Measurements from ENCODE around the gene RSPH6A. TPM values are rescaled to one million over a fixed set of nuclear protein-coding genes. Genes with fewer than 3 reads are reported as not detected.

Gene RSPH6A
- total RNA-seq, 4 donors from 2014 or later = 1.1 TPM; not detected in 3

DNA sequence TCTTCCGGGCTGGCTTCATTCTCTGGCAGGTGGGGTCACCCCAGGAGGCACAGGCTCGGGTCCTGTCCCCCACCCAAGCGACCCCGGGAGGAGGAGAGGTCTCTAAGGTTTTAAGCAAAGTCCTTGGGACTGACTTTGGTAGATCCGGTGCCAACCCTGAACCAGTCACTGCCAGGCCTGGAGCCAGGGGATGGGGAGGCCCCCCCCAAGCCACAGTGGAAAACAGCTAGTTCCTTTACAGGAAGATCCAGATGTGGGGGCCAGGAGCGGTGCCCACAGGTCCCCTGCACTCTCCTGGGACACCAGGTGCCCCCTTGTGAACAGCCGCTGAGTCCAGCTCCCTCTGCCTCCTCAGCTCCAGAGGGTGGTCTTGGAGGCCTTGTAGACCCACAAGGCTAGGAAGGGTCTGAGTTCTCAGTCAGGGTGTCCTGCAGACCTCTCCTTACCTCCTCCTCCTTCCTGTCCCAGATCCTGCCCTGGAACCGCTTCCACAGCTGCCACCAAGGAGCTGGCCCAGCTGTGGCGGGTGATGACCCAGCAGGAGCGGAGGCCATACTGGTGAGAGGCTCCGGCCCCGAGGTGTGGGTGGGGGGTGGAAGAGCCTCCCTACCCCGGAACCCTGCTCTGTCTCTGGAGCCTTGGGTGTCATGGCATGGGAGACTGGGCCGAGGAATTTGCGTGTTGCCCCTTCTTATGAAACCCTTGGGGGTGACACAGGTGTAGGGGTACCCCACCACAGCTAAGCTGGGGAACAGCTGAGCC is 52.1 kb downstream of the RSPH6A start:
- Histone ChIP-seq H3K36me3 (no peaks in the 10 kb centered on the region), H3K4me3 (no peak overlapping the region), H3K4me1 (peaks cover 15 to 42% (median 28%) of the 10 kb centered on the region in 4 donors), H3K9me3 (no peaks in the 10 kb centered on the region), H3K27ac (peak overlapping the region in 1 of 4 donors; percentile 98), H3K27me3 (no peaks in the 10 kb centered on the region)
- TF ChIP-seq, protein P1, sequence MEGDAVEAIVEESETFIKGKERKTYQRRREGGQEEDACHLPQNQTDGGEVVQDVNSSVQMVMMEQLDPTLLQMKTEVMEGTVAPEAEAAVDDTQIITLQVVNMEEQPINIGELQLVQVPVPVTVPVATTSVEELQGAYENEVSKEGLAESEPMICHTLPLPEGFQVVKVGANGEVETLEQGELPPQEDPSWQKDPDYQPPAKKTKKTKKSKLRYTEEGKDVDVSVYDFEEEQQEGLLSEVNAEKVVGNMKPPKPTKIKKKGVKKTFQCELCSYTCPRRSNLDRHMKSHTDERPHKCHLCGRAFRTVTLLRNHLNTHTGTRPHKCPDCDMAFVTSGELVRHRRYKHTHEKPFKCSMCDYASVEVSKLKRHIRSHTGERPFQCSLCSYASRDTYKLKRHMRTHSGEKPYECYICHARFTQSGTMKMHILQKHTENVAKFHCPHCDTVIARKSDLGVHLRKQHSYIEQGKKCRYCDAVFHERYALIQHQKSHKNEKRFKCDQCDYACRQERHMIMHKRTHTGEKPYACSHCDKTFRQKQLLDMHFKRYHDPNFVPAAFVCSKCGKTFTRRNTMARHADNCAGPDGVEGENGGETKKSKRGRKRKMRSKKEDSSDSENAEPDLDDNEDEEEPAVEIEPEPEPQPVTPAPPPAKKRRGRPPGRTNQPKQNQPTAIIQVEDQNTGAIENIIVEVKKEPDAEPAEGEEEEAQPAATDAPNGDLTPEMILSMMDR (IDR thresholded peaks at IDR 0.05) = no peak
- TF ChIP-seq EP300 (IDR thresholded peaks at IDR 0.05; ENCODE audit: low read depth) = no peak
- no peak for TF ChIP-seq POLR2A (IDR thresholded peaks at IDR 0.05)
- no peak for TF ChIP-seq POLR2AphosphoS5 (IDR thresholded peaks at IDR 0.05)
- in situ Hi-C loops (cut with MboI; ENCODE audit: low pct_ligation_motif_present in 1 of 4, low pct_unique_long_range_greater_than_20kb in 1 of 4, low sequenced_read_pairs in 3 of 4) = no loop called here
- DNase-seq = no peak
- intact Hi-C loops (cut with DNase I; ENCODE audit: low total_unique reads) = loop anchor here (10.0 kb wide), 1 partner anchor 48 kb away; no protein-coding TSS in a partner anchor
- WGBS, 2 donors (ENCODE audit: low coverage in 1 of 2) = 82% methylated on average over 15 of the region's 15 CpGs; no CpG with 5 or more reads in 1 of the 2 donors

DNA sequence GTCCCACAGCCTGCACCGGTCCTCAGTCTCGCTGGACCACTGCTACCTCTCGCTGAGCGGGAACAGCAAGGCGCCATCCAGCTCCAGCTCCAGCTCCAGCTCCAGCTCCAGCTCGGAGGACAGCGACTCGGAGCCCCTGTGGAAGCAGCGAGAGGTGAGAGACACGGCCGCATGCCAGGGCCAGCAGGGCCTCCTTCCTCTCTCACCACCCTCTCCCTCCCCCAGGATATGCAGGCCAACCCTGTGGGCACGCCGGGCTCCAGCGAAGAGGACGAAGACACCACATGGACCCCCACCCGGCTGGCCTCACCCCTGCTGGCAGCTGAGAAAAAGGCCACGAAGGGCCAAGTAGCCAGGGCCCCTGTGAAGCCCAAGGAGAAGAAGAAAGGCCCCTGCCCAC is 53.4 kb downstream of the RSPH6A start:
- H3K36me3 ChIP-seq = no peaks in the 10 kb centered on the region
- peaks cover 10 to 32% (median 25%) of the 10 kb centered on the region in 4 donors for H3K4me1 ChIP-seq
- H3K9me3 ChIP-seq = no peaks in the 10 kb centered on the region
- TF ChIP-seq POLR2AphosphoS5 (IDR thresholded peaks at IDR 0.05) = no peak
- TF ChIP-seq EP300 (IDR thresholded peaks at IDR 0.05; ENCODE audit: low read depth) = no peak
- TF ChIP-seq POLR2A (IDR thresholded peaks at IDR 0.05) = no peak
- TF ChIP-seq, protein P1 (IDR thresholded peaks at IDR 0.05) = no peak
- H3K4me3 ChIP-seq = no peak overlapping the region
- 83% methylated on average over 17 of the region's 17 CpGs; no CpG with 5 or more reads in 1 of the 2 donors for WGBS, 2 donors (ENCODE audit: low coverage in 1 of 2)
- DNase-seq = no peak
- in situ Hi-C loops (cut with MboI; ENCODE audit: low pct_ligation_motif_present in 1 of 4, low pct_unique_long_range_greater_than_20kb in 1 of 4, low sequenced_read_pairs in 3 of 4) (no loop called here), intact Hi-C loops (cut with DNase I; ENCODE audit: low total_unique reads) (loop anchor here (10.0 kb wide), 1 partner anchor 47 kb away; no protein-coding TSS in a partner anchor)
- no peaks in the 10 kb centered on the region for H3K27me3 ChIP-seq
- no peak overlapping the region for H3K27ac ChIP-seq

GRCh38 chr19:45758921-45759320 is 56.2 kb downstream of the RSPH6A start:
- H3K36me3 ChIP-seq = no peaks in the 10 kb centered on the region
- no peak for DNase-seq
- intact Hi-C loops (cut with DNase I; ENCODE audit: low total_unique reads) = no loop called here
- 84% methylated on average over 8 of the region's 9 CpGs; no CpG with 5 or more reads in 1 of the 2 donors for WGBS, 2 donors (ENCODE audit: low coverage in 1 of 2)
- in situ Hi-C loops (cut with MboI; ENCODE audit: low pct_ligation_motif_present in 1 of 4, low pct_unique_long_range_greater_than_20kb in 1 of 4, low sequenced_read_pairs in 3 of 4) = no loop called here
- no peaks in the 10 kb centered on the region for H3K9me3 ChIP-seq
- peaks cover 0 to 4% (median 2%) of the 10 kb centered on the region in 4 donors for H3K4me1 ChIP-seq
- no peaks in the 10 kb centered on the region for H3K27me3 ChIP-seq
- TF ChIP-seq POLR2A (IDR thresholded peaks at IDR 0.05) (no peak), POLR2AphosphoS5 (IDR thresholded peaks at IDR 0.05) (no peak)
- TF ChIP-seq, protein P1 (IDR thresholded peaks at IDR 0.05) = no peak
- no peak overlapping the region for H3K27ac ChIP-seq
- no peak overlapping the region for H3K4me3 ChIP-seq

DNA sequence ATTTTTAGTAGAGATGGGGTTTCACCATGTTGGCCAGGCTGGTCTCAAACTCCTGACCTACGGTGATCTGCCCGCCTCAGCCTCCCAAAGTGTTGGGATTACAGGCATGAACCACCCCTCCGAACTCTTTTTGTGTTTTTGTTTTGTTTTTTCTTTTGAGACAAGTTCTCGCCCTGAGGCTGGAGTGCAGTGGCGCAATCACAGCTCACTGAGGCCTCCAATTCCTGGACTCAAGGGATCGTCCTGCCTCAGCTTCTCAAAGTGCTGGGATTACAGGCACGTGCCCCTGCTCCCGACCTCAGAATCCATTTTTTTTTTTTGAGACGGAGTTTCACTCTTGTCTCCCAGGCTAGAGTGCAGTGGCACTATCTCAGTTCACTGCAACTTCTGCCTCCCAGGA is 57.4 kb downstream of the RSPH6A start:
- no peaks in the 10 kb centered on the region for H3K27me3 ChIP-seq
- no peak for DNase-seq
- H3K27ac ChIP-seq = no peak overlapping the region
- no peaks in the 10 kb centered on the region for H3K4me1 ChIP-seq
- intact Hi-C loops (cut with DNase I; ENCODE audit: low total_unique reads) = no loop called here
- no peaks in the 10 kb centered on the region for H3K36me3 ChIP-seq
- H3K4me3 ChIP-seq = no peak overlapping the region
- in situ Hi-C loops (cut with MboI; ENCODE audit: low pct_ligation_motif_present in 1 of 4, low pct_unique_long_range_greater_than_20kb in 1 of 4, low sequenced_read_pairs in 3 of 4) = no loop called here
- TF ChIP-seq EP300 (IDR thresholded peaks at IDR 0.05; ENCODE audit: low read depth) = no peak
- TF ChIP-seq, protein P1 (IDR thresholded peaks at IDR 0.05) = no peak
- 85 to 100% methylated on average over 4 to 9 of the region's 9 CpGs for WGBS, 2 donors (ENCODE audit: low coverage in 1 of 2)
- H3K9me3 ChIP-seq = no peaks in the 10 kb centered on the region
